Measurements from ENCODE around the gene TPT1.
"Not testable (repeated sequence)": the region's sequence is repeated elsewhere in the genome, so short reads cannot be mapped to it uniquely, and the experiment has no call there.

Gene TPT1

GRCh38 chr13:45341034-45341798 is at the start of gene TPT1:
TPT1 (minus strand) TSS chr13:45341183; CDS start chr13:45341069, 114 bp downstream.
- DNase-seq = peak; percentile 94

- not testable (repeated sequence) for DNase-seq
These were observed 49.4 kb upstream of the TPT1 start for GRCh38 chr13:45390348-45390747.

GRCh38 chr13:45388664-45389063 is 47.7 kb upstream of the TPT1 start:
- no peak for DNase-seq

- DNase-seq = not testable (repeated sequence)
These were observed 46.1 kb upstream of the TPT1 start for GRCh38 chr13:45386892-45387575.

GRCh38 chr13:45385907-45386553 is 45.0 kb upstream of the TPT1 start:
- no peak for DNase-seq

- no peak for DNase-seq
These were observed 44.3 kb upstream of the TPT1 start for GRCh38 chr13:45385320-45385719.

- no peak for DNase-seq
These were observed 43.6 kb upstream of the TPT1 start for GRCh38 chr13:45384474-45385174.

- DNase-seq = not testable (repeated sequence)
These were observed 41.8 kb upstream of the TPT1 start for GRCh38 chr13:45382739-45383138.

GRCh38 chr13:45381196-45381595 is 40.2 kb upstream of the TPT1 start:
- DNase-seq = no peak

GRCh38 chr13:45380708-45381107 is 39.7 kb upstream of the TPT1 start:
- not testable (repeated sequence) for DNase-seq

- DNase-seq = not testable (repeated sequence)
These were observed 38.5 kb upstream of the TPT1 start for GRCh38 chr13:45379516-45379915.

GRCh38 chr13:45378786-45379185 is 37.8 kb upstream of the TPT1 start:
- not testable (repeated sequence) for DNase-seq

- not testable (repeated sequence) for DNase-seq
These were observed 36.3 kb upstream of the TPT1 start for GRCh38 chr13:45377314-45377713.

GRCh38 chr13:45376651-45377050 is 35.7 kb upstream of the TPT1 start:
- DNase-seq = not testable (repeated sequence)

GRCh38 chr13:45374917-45375316 is 33.9 kb upstream of the TPT1 start:
- no peak for DNase-seq

- no peak for DNase-seq
These were observed 32.2 kb upstream of the TPT1 start for GRCh38 chr13:45373162-45373547.

GRCh38 chr13:45372189-45373161 is 31.5 kb upstream of the TPT1 start:
- no peak for DNase-seq

GRCh38 chr13:45370922-45371406 is 30.0 kb upstream of the TPT1 start:
- DNase-seq = peak; percentile 71

- no peak for DNase-seq
These were observed 28.1 kb upstream of the TPT1 start for GRCh38 chr13:45369116-45369515.

GRCh38 chr13:45368571-45368970 is 27.6 kb upstream of the TPT1 start:
- DNase-seq = no peak

GRCh38 chr13:45368005-45368404 is 27.0 kb upstream of the TPT1 start:
- peak; percentile 18 for DNase-seq

- DNase-seq = peak; percentile 95
These were observed 26.4 kb upstream of the TPT1 start for GRCh38 chr13:45367358-45367757.

Measured in kidney glomerular epithelial cell (primary cell).